ENCODE data around the gene PLEKHA7. TPM values are rescaled to one million over a fixed set of nuclear protein-coding genes. Genes with fewer than 3 reads are reported as not detected.
"Not testable (repeated sequence)": the region's sequence is repeated elsewhere in the genome, so short reads cannot be mapped to it uniquely, and the experiment has no call there.

PLEKHA7 gene
- total and polyA plus RNA-seq, 2 experiments from 2014 or later: 40.8 to 167 TPM

DNA sequence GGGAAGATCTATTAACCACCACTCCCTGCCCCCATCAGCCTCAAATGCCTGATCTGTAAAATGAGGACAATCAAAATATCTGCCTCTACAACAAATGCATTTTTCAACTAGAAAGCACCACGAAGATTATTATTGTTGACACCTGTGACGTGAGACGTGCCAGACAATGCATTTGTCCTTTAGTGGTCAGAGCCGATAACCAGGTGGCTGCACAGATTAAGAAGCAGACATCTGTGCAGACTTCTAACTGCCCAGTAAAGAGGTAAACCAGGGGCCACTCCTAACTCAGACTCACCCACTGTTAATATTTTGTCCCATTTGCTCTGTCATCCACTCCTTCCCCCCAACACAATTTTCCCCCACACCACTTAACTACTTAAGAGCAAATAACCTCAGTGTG lies 11.7 kb downstream of the PLEKHA7 start:
- Histone ChIP-seq H3K36me3 (no peaks in the 10 kb centered on the region), H3K27me3 (no peaks in the 10 kb centered on the region), H3K4me3 (no peak overlapping the region), H3K9me3 (ENCODE audit: low read depth) (no peaks in the 10 kb centered on the region), H3K27ac (no peak overlapping the region), H3K4me1 (ENCODE audit: low read depth) (no peaks in the 10 kb centered on the region)
- no peak for DNase-seq (ENCODE audit: low read depth in 1 of 2, low spot score in 1 of 2)
- TF ChIP-seq CTCF (IDR thresholded peaks at IDR 0.05; ENCODE audit: low read depth, low read length): no peak

- no peak for DNase-seq (ENCODE audit: low read depth in 1 of 2, low spot score in 1 of 2)
- H3K9me3 ChIP-seq (ENCODE audit: low read depth): no peaks in the 10 kb centered on the region
- H3K36me3 ChIP-seq: no peaks in the 10 kb centered on the region
- H3K27ac ChIP-seq: no peak overlapping the region
- TF ChIP-seq CTCF (IDR thresholded peaks at IDR 0.05; ENCODE audit: low read depth, low read length): no peak
- no peaks in the 10 kb centered on the region for H3K4me1 ChIP-seq (ENCODE audit: low read depth)
- H3K27me3 ChIP-seq: no peaks in the 10 kb centered on the region
- no peak overlapping the region for H3K4me3 ChIP-seq
Measured at GRCh38 chr11:17001806-17002205, 12.4 kb downstream of the PLEKHA7 start.

GRCh38 chr11:17000987-17001386 lies 13.2 kb downstream of the PLEKHA7 start:
- Histone ChIP-seq H3K4me3 (no peak overlapping the region), H3K36me3 (no peaks in the 10 kb centered on the region), H3K4me1 (ENCODE audit: low read depth) (no peaks in the 10 kb centered on the region), H3K9me3 (ENCODE audit: low read depth) (no peaks in the 10 kb centered on the region), H3K27me3 (no peaks in the 10 kb centered on the region), H3K27ac (no peak overlapping the region)
- no peak for TF ChIP-seq CTCF (IDR thresholded peaks at IDR 0.05; ENCODE audit: low read depth, low read length)
- no peak for DNase-seq (ENCODE audit: low read depth in 1 of 2, low spot score in 1 of 2)

- H3K4me3 ChIP-seq; H3K9me3 ChIP-seq (ENCODE audit: low read depth); H3K27me3 ChIP-seq; H3K36me3 ChIP-seq; H3K4me1 ChIP-seq (ENCODE audit: low read depth); H3K27ac ChIP-seq; DNase-seq (ENCODE audit: low read depth in 1 of 2, low spot score in 1 of 2): not testable (repeated sequence)
Measured at GRCh38 chr11:17000253-17000652, 14.0 kb downstream of the PLEKHA7 start.

DNA sequence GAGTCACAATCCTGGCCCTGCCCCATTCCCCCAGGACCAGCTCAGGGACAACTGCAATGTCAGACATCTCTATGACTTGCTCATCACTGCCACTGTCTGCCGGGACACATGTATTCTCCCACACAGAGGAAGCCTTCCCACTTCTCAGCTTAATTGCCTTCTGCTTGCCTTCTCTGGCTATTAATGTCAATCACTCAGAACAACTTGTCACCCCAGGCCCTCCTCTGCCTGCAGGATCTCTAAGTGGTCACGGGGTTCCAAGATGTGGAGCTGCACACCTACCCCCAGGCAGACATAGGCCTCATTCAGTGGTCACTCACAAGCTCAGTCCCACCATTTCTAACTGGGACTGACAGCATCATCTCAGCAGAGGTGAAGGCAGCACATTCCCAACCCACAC lies 15.1 kb downstream of the PLEKHA7 start:
- Histone ChIP-seq H3K4me3 (no peak overlapping the region), H3K36me3 (no peaks in the 10 kb centered on the region), H3K27ac (no peak overlapping the region), H3K9me3 (ENCODE audit: low read depth) (no peaks in the 10 kb centered on the region), H3K4me1 (ENCODE audit: low read depth) (no peaks in the 10 kb centered on the region), H3K27me3 (no peaks in the 10 kb centered on the region)
- no peak for DNase-seq (ENCODE audit: low read depth in 1 of 2, low spot score in 1 of 2)
- no peak for TF ChIP-seq CTCF (IDR thresholded peaks at IDR 0.05; ENCODE audit: low read depth, low read length)

DNA sequence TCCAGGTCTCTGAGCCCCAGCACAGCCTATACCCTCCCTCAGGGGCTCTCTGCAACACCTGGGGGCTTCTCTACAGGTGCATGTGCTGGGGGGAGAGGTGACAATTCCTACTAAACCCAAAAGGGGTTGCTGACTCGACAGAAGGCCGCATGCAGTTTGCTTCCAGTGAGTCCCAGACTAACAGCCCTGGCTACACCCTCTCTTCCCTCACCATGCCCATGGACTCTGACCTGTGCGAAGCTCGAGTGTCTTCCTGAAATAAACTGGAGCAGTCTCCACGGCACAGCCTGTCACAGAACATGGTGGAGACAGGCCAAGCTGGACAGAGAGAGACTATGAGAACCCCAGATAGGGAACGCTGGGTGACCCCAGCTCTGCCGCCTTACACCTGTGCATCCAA lies 16.6 kb downstream of the PLEKHA7 start:
- no peaks in the 10 kb centered on the region for H3K9me3 ChIP-seq (ENCODE audit: low read depth)
- no peak overlapping the region for H3K4me3 ChIP-seq
- no peak for DNase-seq (ENCODE audit: low read depth in 1 of 2, low spot score in 1 of 2)
- H3K36me3 ChIP-seq: no peaks in the 10 kb centered on the region
- no peaks in the 10 kb centered on the region for H3K27me3 ChIP-seq
- H3K4me1 ChIP-seq (ENCODE audit: low read depth): peaks cover 3% of the 10 kb centered on the region
- no peak overlapping the region for H3K27ac ChIP-seq
- TF ChIP-seq CTCF (IDR thresholded peaks at IDR 0.05; ENCODE audit: low read depth, low read length): no peak

All from cardiac muscle cell (in vitro differentiated cells and primary cell).